K562 (cell line): ENCODE measurements around the gene RIMKLB. TPM values are rescaled to one million over a fixed set of nuclear protein-coding genes. Genes with fewer than 3 reads are reported as not detected.

Source experiments
- ADNP ChIP-seq: fragments of 200-800 bp; sonication (Bioruptor generic); IDR thresholded peaks from 2 replicates; pipeline ENCODE4 v1.6.1; 2016; ENCODE audit warnings: missing genetic modification characterization, missing compliant biosample characterization
- ARNT ChIP-seq, 2 experiments: fragments of 450-650 bp; IDR thresholded peaks; 2 replicates each; pipeline ENCODE4 v1.6.1; 2016; ENCODE audit warnings: mild to moderate bottlenecking in 1 of 2
- HOXB6 ChIP-seq: fragments of 250-450 bp; sonication (Bioruptor Pico); IDR thresholded peaks from 2 replicates; pipeline ENCODE4 v1.5.1; 2022; ENCODE audit warnings: mild to moderate bottlenecking, borderline replicate concordance
- KDM1A ChIP-seq, 2 experiments: fragments of 450-650 bp; IDR thresholded peaks; 2 replicates each; pipeline ENCODE4 v1.6.1; 2016; ENCODE audit warnings: mild to moderate bottlenecking in 2 of 2
- KDM4B ChIP-seq, 2 experiments: fragments of 450-650 bp in 1 of 2; sonication (generic) in 1 of 2; IDR thresholded peaks; 2 replicates each; pipeline ENCODE4 v1.6.1; 2016 to 2017; ENCODE audit warnings: borderline replicate concordance in 2 of 2, antibody characterized with exemption in 1 of 2, low read depth in 1 of 2, mild to moderate bottlenecking in 1 of 2
- KLF13 ChIP-seq: fragments of 450-650 bp; IDR thresholded peaks from 2 replicates; pipeline ENCODE4 v1.6.1; 2016; ENCODE audit warnings: missing genetic modification characterization, low read depth, mild to moderate bottlenecking, missing compliant biosample characterization, moderate library complexity, borderline replicate concordance
- MED1 ChIP-seq: sonication (generic); formaldehyde crosslinking; IDR thresholded peaks from 2 replicates; pipeline ENCODE4 v1.8.1; 2023; ENCODE audit warnings: missing genetic modification reagents, borderline replicate concordance
- MTA1 ChIP-seq: fragments of 450-650 bp; IDR thresholded peaks from 2 replicates; pipeline ENCODE4 v1.6.1; 2017; ENCODE audit warnings: borderline replicate concordance
- NCOA2 ChIP-seq, 2 experiments: fragments of 450-650 bp; IDR thresholded peaks; 2 replicates each; pipeline ENCODE4 v1.6.1; 2018; ENCODE audit warnings: mild to moderate bottlenecking in 2 of 2, moderate library complexity in 1 of 2; ENCODE audit not compliant: partially characterized antibody in 2 of 2
- NCOA6 ChIP-seq: fragments of 450-650 bp; IDR thresholded peaks from 2 replicates; pipeline ENCODE4 v1.6.1; 2017; ENCODE audit warnings: mild to moderate bottlenecking
- NFXL1 ChIP-seq: fragments of 450-650 bp; formaldehyde crosslinking; IDR thresholded peaks from 2 replicates; pipeline ENCODE4 v1.4.0; 2021; ENCODE audit warnings: mild to moderate bottlenecking
- POLR2AphosphoS2 ChIP-seq: IDR thresholded peaks from 2 replicates; pipeline ENCODE4 v1.6.1; 2012; ENCODE audit warnings: low read length, improper control_type of control experiment
- PTRF ChIP-seq: fragments of 450-650 bp; IDR thresholded peaks from 2 replicates; pipeline ENCODE4 v1.6.1; 2016; ENCODE audit warnings: mild to moderate bottlenecking, missing genetic modification characterization, missing compliant biosample characterization
- RBFOX2 ChIP-seq: fragments of 200-400 bp; formaldehyde crosslinking; IDR thresholded peaks from 2 replicates; pipeline ENCODE4 v1.6.1; 2017; ENCODE audit warnings: low read depth, mild to moderate bottlenecking, low read length, moderate library complexity
- SRSF7 ChIP-seq: fragments of 200-400 bp; formaldehyde crosslinking; optimal IDR thresholded peaks from 2 replicates; pipeline ENCODE3; 2017; ENCODE audit warnings: mild to moderate bottlenecking, low read depth, low read length
- TEAD4 ChIP-seq, 2 experiments: sonication (generic) in 1 of 2; formaldehyde crosslinking in 1 of 2; IDR thresholded peaks; 2 replicates each; pipeline versions ENCODE4 v1.6.1 to v1.8.0; 2012 to 2022; ENCODE audit warnings: borderline replicate concordance in 1 of 2, inconsistent platforms in 1 of 2, low read length in 1 of 2, mild to moderate bottlenecking in 1 of 2, missing genetic modification reagents in 1 of 2
- THAP12 ChIP-seq: fragments of 250-450 bp; sonication (Bioruptor Pico); IDR thresholded peaks from 2 replicates; pipeline ENCODE4 v1.9.0; 2021; ENCODE audit warnings: mild to moderate bottlenecking, inconsistent platforms
- ZC3H11A ChIP-seq: IDR thresholded peaks from 2 replicates; pipeline ENCODE4 v1.6.1; 2012; ENCODE audit warnings: low read depth, low read length, improper control_type of control experiment
- ZNF217 ChIP-seq: sonication (generic); formaldehyde crosslinking; IDR thresholded peaks from 2 replicates; pipeline ENCODE4 v1.8.0; 2022; ENCODE audit warnings: mild to moderate bottlenecking, missing genetic modification reagents
- polyA plus RNA-seq, 8 experiments: library from polyadenylated mRNA; depleted of rRNA in 4 of 8; stranded (reverse) in 5 of 8; unstranded in 3 of 8; fragments of >200 nt; fragmentation: Nextera tagmentation in 2 of 8; fragmentation: Illumina TruSeq in 1 of 8; extraction: Ambion mirVana in 2 of 8; extraction: Trizol in 1 of 8; gene quantifications; 2 replicates each; pipeline versions ENCODE4 v1.2.1 to v1.2.3, GENCODE V29; 2011 to 2014; ENCODE audit warnings: inconsistent platforms in 1 of 8, missing spikeins in 1 of 8
- total RNA-seq, 7 experiments: library from RNA; depleted of rRNA in 6 of 7; stranded (reverse); fragments of >200 nt in 6 of 7; fragmentation: Illumina TruSeq in 2 of 7; extraction: Trizol in 2 of 7; gene quantifications; 2 replicates each; pipeline versions ENCODE4 v1.2.1 to v1.2.3, GENCODE V29; 2011 to 2021; ENCODE audit warnings: low replicate concordance in 1 of 7
- TF ChIP-seq, protein P1 (sequence below): sonication (generic); formaldehyde crosslinking; IDR thresholded peaks from 2 replicates; pipeline ENCODE4 v1.8.1; 2023; ENCODE audit warnings: mild to moderate bottlenecking, missing genetic modification reagents
- TF ChIP-seq, protein P2 (sequence below): fragments of 450-650 bp; conservative IDR thresholded peaks from 2 replicates; pipeline ENCODE4 v1.6.1; 2016; ENCODE audit warnings: missing genetic modification characterization, low read depth, mild to moderate bottlenecking, missing compliant biosample characterization, moderate library complexity
- TF ChIP-seq, protein P3 (sequence below), 2 experiments: fragments of 450-650 bp; IDR thresholded peaks; 2 replicates each; pipeline ENCODE4 v1.6.1; 2016

Gene RIMKLB
- total and polyA plus RNA-seq, 9 of the 15 experiments (the other 6 are each of a cell fraction or from before 2014, with no cell fraction given) = 6.5 to 22.8 (median 17.2) TPM

- no peak for TF ChIP-seq THAP12 (CRISPR knock-in tag)
- TF ChIP-seq KLF13 (tag) = no peak
- TF ChIP-seq PTRF (tag) = no peak
- no peak for TF ChIP-seq HOXB6 (CRISPR knock-in tag)
- TF ChIP-seq POLR2AphosphoS2 = no peak
- no peak for TF ChIP-seq RBFOX2
- TF ChIP-seq, protein P1, sequence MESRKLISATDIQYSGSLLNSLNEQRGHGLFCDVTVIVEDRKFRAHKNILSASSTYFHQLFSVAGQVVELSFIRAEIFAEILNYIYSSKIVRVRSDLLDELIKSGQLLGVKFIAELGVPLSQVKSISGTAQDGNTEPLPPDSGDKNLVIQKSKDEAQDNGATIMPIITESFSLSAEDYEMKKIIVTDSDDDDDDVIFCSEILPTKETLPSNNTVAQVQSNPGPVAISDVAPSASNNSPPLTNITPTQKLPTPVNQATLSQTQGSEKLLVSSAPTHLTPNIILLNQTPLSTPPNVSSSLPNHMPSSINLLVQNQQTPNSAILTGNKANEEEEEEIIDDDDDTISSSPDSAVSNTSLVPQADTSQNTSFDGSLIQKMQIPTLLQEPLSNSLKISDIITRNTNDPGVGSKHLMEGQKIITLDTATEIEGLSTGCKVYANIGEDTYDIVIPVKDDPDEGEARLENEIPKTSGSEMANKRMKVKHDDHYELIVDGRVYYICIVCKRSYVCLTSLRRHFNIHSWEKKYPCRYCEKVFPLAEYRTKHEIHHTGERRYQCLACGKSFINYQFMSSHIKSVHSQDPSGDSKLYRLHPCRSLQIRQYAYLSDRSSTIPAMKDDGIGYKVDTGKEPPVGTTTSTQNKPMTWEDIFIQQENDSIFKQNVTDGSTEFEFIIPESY = no peak
- no peak for TF ChIP-seq NFXL1 (CRISPR knock-in tag)
- no peak for TF ChIP-seq ZC3H11A
- TF ChIP-seq, protein P2, sequence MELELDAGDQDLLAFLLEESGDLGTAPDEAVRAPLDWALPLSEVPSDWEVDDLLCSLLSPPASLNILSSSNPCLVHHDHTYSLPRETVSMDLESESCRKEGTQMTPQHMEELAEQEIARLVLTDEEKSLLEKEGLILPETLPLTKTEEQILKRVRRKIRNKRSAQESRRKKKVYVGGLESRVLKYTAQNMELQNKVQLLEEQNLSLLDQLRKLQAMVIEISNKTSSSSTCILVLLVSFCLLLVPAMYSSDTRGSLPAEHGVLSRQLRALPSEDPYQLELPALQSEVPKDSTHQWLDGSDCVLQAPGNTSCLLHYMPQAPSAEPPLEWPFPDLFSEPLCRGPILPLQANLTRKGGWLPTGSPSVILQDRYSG = no peak
- no peak for TF ChIP-seq SRSF7
- no peak for TF ChIP-seq KDM4B (IDR thresholded peaks at IDR 0.05; ENCODE audit: borderline replicate concordance in 2 of 2, low read depth in 1 of 2)
- no peak for TF ChIP-seq NCOA2 (IDR thresholded peaks at IDR 0.05; ENCODE audit: partially characterized antibody in 2 of 2)
- TF ChIP-seq, protein P3, sequence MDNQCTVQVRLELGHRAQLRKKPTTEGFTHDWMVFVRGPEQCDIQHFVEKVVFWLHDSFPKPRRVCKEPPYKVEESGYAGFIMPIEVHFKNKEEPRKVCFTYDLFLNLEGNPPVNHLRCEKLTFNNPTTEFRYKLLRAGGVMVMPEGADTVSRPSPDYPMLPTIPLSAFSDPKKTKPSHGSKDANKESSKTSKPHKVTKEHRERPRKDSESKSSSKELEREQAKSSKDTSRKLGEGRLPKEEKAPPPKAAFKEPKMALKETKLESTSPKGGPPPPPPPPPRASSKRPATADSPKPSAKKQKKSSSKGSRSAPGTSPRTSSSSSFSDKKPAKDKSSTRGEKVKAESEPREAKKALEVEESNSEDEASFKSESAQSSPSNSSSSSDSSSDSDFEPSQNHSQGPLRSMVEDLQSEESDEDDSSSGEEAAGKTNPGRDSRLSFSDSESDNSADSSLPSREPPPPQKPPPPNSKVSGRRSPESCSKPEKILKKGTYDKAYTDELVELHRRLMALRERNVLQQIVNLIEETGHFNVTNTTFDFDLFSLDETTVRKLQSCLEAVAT (IDR thresholded peaks at IDR 0.05) = 0 out of 4 replicates have a peak, but pooled peaks of 1 of the 2 experiments have one; percentile 56
- TF ChIP-seq MED1 (CRISPR knock-in tag) = no peak
- no peak for TF ChIP-seq MTA1
- no peak for TF ChIP-seq NCOA6
- no peak for TF ChIP-seq ADNP (tag)
- no peak for TF ChIP-seq ZNF217 (CRISPR knock-in tag)
- TF ChIP-seq ARNT (IDR thresholded peaks at IDR 0.05) = no peak
- peak; percentile 75 to 78 for TF ChIP-seq KDM1A (IDR thresholded peaks at IDR 0.05)
- TF ChIP-seq TEAD4 (IDR thresholded peaks at IDR 0.05; ENCODE audit: low read length) = peak; percentile 48
- TF ChIP-seq TEAD4 (CRISPR knock-in tag; IDR thresholded peaks at IDR 0.05; ENCODE audit: borderline replicate concordance) = no peak
These were observed 9.8 kb upstream of the RIMKLB start (continued) for GRCh38 chr12:8687846-8688601.
